Suppressor macrophage treated with lipopolysaccharide for 1 hour (primary cell): ENCODE results near the gene LCT.
"Not testable (repeated sequence)": the region's sequence is repeated elsewhere in the genome, so short reads cannot be mapped to it uniquely, and the experiment has no call there.

ENCODE experiments used
- DNase-seq, 3 donors: peaks; one replicate each; pipeline ENCODE4 v3.0.0-alpha.2; 2020 to 2022

The LCT gene

GRCh38 chr2:135796606-135797005, 40.4 kb downstream of the LCT start:
- DNase-seq = no peak

- DNase-seq = not testable (repeated sequence)
Observed at GRCh38 chr2:135795641-135796040, 41.3 kb downstream of the LCT start.

- DNase-seq = no peak
Observed at GRCh38 chr2:135792401-135793150, 44.4 kb downstream of the LCT start.

- no peak for DNase-seq
Observed at GRCh38 chr2:135791418-135792190, 45.4 kb downstream of the LCT start.

GRCh38 chr2:135790423-135790822, 46.6 kb downstream of the LCT start:
- DNase-seq = no peak

GRCh38 chr2:135786823-135787222, 50.2 kb downstream of the LCT start:
- DNase-seq = no peak

- DNase-seq = no peak
Observed at GRCh38 chr2:135785032-135785431, 52.0 kb downstream of the LCT start.

GRCh38 chr2:135783439-135783838, 53.5 kb downstream of the LCT start:
- no peak for DNase-seq

- no peak for DNase-seq
Observed at GRCh38 chr2:135782231-135782630, 54.8 kb downstream of the LCT start.

GRCh38 chr2:135776367-135776766, 60.6 kb downstream of the LCT start:
- DNase-seq = no peak

- no peak for DNase-seq
Observed at GRCh38 chr2:135775420-135775819, 61.6 kb downstream of the LCT start.

- DNase-seq = peak; percentile 8 to 62 (median 61)
Observed at GRCh38 chr2:135773917-135774316, 63.1 kb downstream of the LCT start.

GRCh38 chr2:135773319-135773718, 63.7 kb downstream of the LCT start:
- DNase-seq = peak in 1 of 3 donors; percentile 6

GRCh38 chr2:135768863-135769262, 68.1 kb downstream of the LCT start:
- no peak for DNase-seq

- no peak for DNase-seq
Observed at GRCh38 chr2:135762530-135762929, 74.5 kb downstream of the LCT start.

- DNase-seq = peak in 2 of 3 donors; percentile 25 to 38
Observed at GRCh38 chr2:135762022-135762421, 75.0 kb downstream of the LCT start.

- no peak for DNase-seq
Observed at GRCh38 chr2:135756692-135757091, 80.3 kb downstream of the LCT start.

GRCh38 chr2:135755573-135755972, 81.4 kb downstream of the LCT start:
- no peak for DNase-seq

GRCh38 chr2:135745545-135745944, 91.4 kb downstream of the LCT start:
- no peak for DNase-seq

- peak; percentile 44 to 58 (median 51) for DNase-seq
Observed at GRCh38 chr2:135744760-135745314, 92.1 kb downstream of the LCT start.

- DNase-seq = no peak
Observed at GRCh38 chr2:135743860-135744259, 93.1 kb downstream of the LCT start.

- peak; percentile 54 to 65 (median 61) for DNase-seq
Observed at GRCh38 chr2:135742325-135742757, 94.6 kb downstream of the LCT start.

GRCh38 chr2:135741395-135742324, 95.3 kb downstream of the LCT start, which contains the start of gene UBXN4:
Gene UBXN4, plus strand, starts transcription at chr2:135741855. Its CDS starts 75 bp downstream, at chr2:135741930.
- peak; percentile 98 to 99 (median 99) for DNase-seq
